Hepatocyte (in vitro differentiated cells): Measurements from ENCODE around the gene MEGF10. TPM values are rescaled to one million over a fixed set of nuclear protein-coding genes. Genes with fewer than 3 reads are reported as not detected.
"Not testable (repeated sequence)": the region's sequence is repeated elsewhere in the genome, so short reads cannot be mapped to it uniquely, and the experiment has no call there.

Source experiments
- DNase-seq: peaks from one replicate; pipeline ENCODE4 v3.0.0-alpha.2; 2016; ENCODE audit warnings: low spot score
- H2AFZ ChIP-seq: fragments of 200-600 bp; sonication (generic); 2 replicates; pipeline ENCODE4 v1.6.0; 2016; ENCODE audit warnings: antibody characterized with exemption, mild to moderate bottlenecking
- H3K27ac ChIP-seq: fragments of 200-600 bp; sonication (generic); 2 replicates; pipeline ENCODE4 v1.5.1; 2016; ENCODE audit warnings: mild to moderate bottlenecking
- H3K27me3 ChIP-seq: fragments of 200-600 bp; sonication (generic); 2 replicates; pipeline ENCODE4 v1.6.1; 2016
- H3K36me3 ChIP-seq: fragments of 200-600 bp; sonication (generic); replicated peaks from 2 replicates; pipeline ENCODE4 v1.5.1; 2016; ENCODE audit warnings: low read depth; ENCODE audit not compliant: insufficient read depth
- H3K4me1 ChIP-seq: fragments of 200-600 bp; sonication (generic); 2 replicates; pipeline ENCODE4 v1.5.1; 2016; ENCODE audit warnings: mild to moderate bottlenecking, moderate library complexity; ENCODE audit not compliant: insufficient read depth
- H3K4me2 ChIP-seq: fragments of 200-600 bp; sonication (generic); 2 replicates; pipeline ENCODE4 v1.6.0; 2016
- H3K4me3 ChIP-seq: fragments of 200-600 bp; sonication (generic); 2 replicates; pipeline ENCODE4 v1.5.1; 2016; ENCODE audit warnings: mild to moderate bottlenecking
- H3K79me2 ChIP-seq: fragments of 200-600 bp; sonication (generic); 2 replicates; pipeline ENCODE4 v1.6.0; 2017; ENCODE audit warnings: mild to moderate bottlenecking
- H3K9me2 ChIP-seq: fragments of 200-600 bp; sonication (generic); replicated peaks from 2 replicates; pipeline ENCODE4 v1.6.0; 2017; ENCODE audit warnings: mild to moderate bottlenecking; ENCODE audit not compliant: insufficient read depth
- H3K9me3 ChIP-seq: fragments of 200-600 bp; sonication (generic); 2 replicates; pipeline ENCODE4 v1.5.1; 2016; ENCODE audit warnings: low read depth, mild to moderate bottlenecking
- H4K20me1 ChIP-seq: fragments of 200-600 bp; sonication (generic); 2 replicates; pipeline ENCODE4 v1.6.0; 2016; ENCODE audit warnings: mild to moderate bottlenecking; ENCODE audit not compliant: insufficient read depth, poor library complexity, severe bottlenecking
- EZH2 ChIP-seq: fragments of 200-600 bp; sonication (generic); IDR thresholded peaks from 2 replicates; pipeline ENCODE4 v1.6.1; 2016; ENCODE audit warnings: antibody characterized with exemption, mild to moderate bottlenecking, borderline replicate concordance
- EZH2phosphoT487 ChIP-seq: fragments of 200-600 bp; sonication (generic); IDR thresholded peaks from one replicate; pipeline ENCODE4 v1.6.1; 2018; ENCODE audit warnings: antibody characterized with exemption, mild to moderate bottlenecking, low read depth, moderate library complexity; ENCODE audit not compliant: unreplicated experiment, severe bottlenecking
- WGBS: methylation state at CpG from one replicate; pipeline ENCODE4 v1.1.6; 2016; ENCODE audit warnings: low lambda C conversion rate; ENCODE audit errors: missing lambda C conversion rate; 5-methylcytosine and 5-hydroxymethylcytosine counted together
- polyA plus RNA-seq: library from polyadenylated mRNA; unstranded; fragments of >200 nt; fragmentation: Nextera tagmentation; extraction: Ambion mirVana; gene quantifications from 2 replicates; pipeline ENCODE4 v1.2.1, GENCODE V29; 2016
- total RNA-seq: library from RNA; depleted of rRNA; stranded (reverse); fragments of >200 nt; gene quantifications from 2 replicates; pipeline ENCODE4 v1.2.3, GENCODE V29; 2014
- TF ChIP-seq, protein P1 (sequence below): fragments of 200-600 bp; sonication (generic); IDR thresholded peaks from 2 replicates; pipeline ENCODE4 v1.5.1; 2016; ENCODE audit warnings: antibody characterized with exemption, mild to moderate bottlenecking; ENCODE audit not compliant: poor library complexity

MEGF10 gene
- total and polyA plus RNA-seq, 2 experiments from 2014 or later = 1.7 to 6.7 TPM

DNA sequence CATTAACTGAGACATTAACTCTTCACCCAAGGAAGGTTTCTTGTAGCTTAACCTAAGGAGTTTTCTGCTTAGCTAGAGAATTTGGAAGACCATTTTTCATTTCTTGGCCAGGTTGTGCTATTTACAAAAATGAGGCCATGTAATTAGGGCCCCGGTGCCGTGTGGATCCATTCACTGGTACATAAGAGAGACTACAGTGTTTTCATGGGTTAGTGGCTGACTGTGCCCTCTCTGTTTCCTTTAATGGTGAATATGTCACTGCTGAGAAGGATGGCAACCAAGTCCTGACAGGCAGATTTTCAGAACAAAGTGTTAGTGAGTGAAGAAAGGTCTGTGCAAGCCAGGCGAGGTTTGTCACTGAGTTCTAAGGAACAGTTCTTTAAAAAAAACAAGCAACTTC, 15.4 kb downstream of the MEGF10 start:
- H2AFZ ChIP-seq = no peak overlapping the region
- no peak for DNase-seq

DNA sequence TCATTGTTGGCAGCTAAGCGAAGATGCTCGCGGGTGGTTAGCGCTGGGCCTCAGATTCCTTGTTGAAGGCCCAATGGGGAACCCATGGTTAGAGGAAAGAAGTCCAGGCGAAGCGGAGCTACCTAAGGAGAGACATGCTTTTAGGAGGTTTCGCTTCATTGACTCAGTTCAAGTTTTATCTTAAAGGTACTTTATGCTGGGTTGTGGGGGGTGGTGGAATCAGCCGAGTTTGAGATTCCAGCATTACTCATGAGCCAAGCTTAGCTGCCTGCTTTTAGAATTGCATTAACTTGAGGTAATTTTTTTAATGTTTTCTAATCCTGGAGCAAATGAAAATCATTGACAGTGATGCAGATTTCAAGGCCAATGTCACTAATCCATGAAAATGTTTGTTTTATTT, 16.1 kb downstream of the MEGF10 start:
- DNase-seq = no peak
- WGBS = 85% methylated on average over 8 of the region's 8 CpGs
- Histone ChIP-seq H3K79me2 (no peaks in the 10 kb centered on the region), H3K4me3 (no peak overlapping the region), H3K36me3 (no peaks in the 10 kb centered on the region), H2AFZ (no peak overlapping the region), H4K20me1 (no peaks in the 10 kb centered on the region), H3K9me3 (no peaks in the 10 kb centered on the region), H3K4me1 (no peaks in the 10 kb centered on the region), H3K9me2 (no peaks in the 10 kb centered on the region), H3K27ac (no peak overlapping the region), H3K27me3 (peaks cover 6% of the 10 kb centered on the region), H3K4me2 (no peak overlapping the region)
- TF ChIP-seq, protein P1, sequence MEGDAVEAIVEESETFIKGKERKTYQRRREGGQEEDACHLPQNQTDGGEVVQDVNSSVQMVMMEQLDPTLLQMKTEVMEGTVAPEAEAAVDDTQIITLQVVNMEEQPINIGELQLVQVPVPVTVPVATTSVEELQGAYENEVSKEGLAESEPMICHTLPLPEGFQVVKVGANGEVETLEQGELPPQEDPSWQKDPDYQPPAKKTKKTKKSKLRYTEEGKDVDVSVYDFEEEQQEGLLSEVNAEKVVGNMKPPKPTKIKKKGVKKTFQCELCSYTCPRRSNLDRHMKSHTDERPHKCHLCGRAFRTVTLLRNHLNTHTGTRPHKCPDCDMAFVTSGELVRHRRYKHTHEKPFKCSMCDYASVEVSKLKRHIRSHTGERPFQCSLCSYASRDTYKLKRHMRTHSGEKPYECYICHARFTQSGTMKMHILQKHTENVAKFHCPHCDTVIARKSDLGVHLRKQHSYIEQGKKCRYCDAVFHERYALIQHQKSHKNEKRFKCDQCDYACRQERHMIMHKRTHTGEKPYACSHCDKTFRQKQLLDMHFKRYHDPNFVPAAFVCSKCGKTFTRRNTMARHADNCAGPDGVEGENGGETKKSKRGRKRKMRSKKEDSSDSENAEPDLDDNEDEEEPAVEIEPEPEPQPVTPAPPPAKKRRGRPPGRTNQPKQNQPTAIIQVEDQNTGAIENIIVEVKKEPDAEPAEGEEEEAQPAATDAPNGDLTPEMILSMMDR = no peak
- TF ChIP-seq EZH2phosphoT487 (no peak), EZH2 (no peak)

More for the DNA sequence above, 15.4 kb downstream of the MEGF10 start:
- no peaks in the 10 kb centered on the region for H3K4me1 ChIP-seq
- H3K9me3 ChIP-seq = no peaks in the 10 kb centered on the region
- TF ChIP-seq, protein P1 = no peak
- TF ChIP-seq EZH2phosphoT487 (no peak), EZH2 (no peak)
- H3K79me2 ChIP-seq = no peaks in the 10 kb centered on the region
- 79% methylated on average over 3 of the region's 3 CpGs for WGBS
- no peaks in the 10 kb centered on the region for H3K36me3 ChIP-seq
- H3K27ac ChIP-seq = no peak overlapping the region
- H3K9me2 ChIP-seq = no peaks in the 10 kb centered on the region
- H4K20me1 ChIP-seq = no peaks in the 10 kb centered on the region
- H3K4me2 ChIP-seq = no peak overlapping the region
- no peak overlapping the region for H3K4me3 ChIP-seq
- H3K27me3 ChIP-seq = peaks cover 6% of the 10 kb centered on the region

DNA sequence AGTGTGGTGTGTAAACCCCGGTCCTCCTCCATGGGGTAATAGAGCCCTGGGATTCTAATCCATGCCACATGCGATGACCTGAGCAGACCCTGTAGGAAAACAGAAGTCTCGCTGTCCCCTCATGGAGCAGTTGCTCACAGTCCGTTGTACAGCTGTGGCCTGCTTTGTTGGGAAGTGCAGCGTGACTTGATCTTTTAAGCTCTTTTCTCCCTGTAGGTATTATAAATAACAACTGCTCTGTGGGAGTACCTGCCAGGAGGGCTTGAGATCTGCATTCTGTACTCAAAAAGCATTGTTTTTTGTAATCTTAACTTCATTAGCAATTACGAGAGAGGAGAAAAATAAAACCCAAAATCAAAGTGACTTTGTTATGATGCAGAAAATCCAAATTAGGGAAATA, 17.3 kb downstream of the MEGF10 start:
- peaks cover 6% of the 10 kb centered on the region for H3K27me3 ChIP-seq
- H2AFZ ChIP-seq = no peak overlapping the region
- H4K20me1 ChIP-seq = no peaks in the 10 kb centered on the region
- WGBS = 85% methylated on average over 6 of the region's 6 CpGs
- TF ChIP-seq EZH2 = no peak
- TF ChIP-seq, protein P1 = no peak
- no peak for TF ChIP-seq EZH2phosphoT487
- no peaks in the 10 kb centered on the region for H3K9me2 ChIP-seq
- no peak overlapping the region for H3K4me3 ChIP-seq
- H3K79me2 ChIP-seq = no peaks in the 10 kb centered on the region
- no peaks in the 10 kb centered on the region for H3K4me1 ChIP-seq
- H3K27ac ChIP-seq = no peak overlapping the region
- H3K4me2 ChIP-seq = no peak overlapping the region
- no peaks in the 10 kb centered on the region for H3K36me3 ChIP-seq
- H3K9me3 ChIP-seq = no peaks in the 10 kb centered on the region
- no peak for DNase-seq

DNA sequence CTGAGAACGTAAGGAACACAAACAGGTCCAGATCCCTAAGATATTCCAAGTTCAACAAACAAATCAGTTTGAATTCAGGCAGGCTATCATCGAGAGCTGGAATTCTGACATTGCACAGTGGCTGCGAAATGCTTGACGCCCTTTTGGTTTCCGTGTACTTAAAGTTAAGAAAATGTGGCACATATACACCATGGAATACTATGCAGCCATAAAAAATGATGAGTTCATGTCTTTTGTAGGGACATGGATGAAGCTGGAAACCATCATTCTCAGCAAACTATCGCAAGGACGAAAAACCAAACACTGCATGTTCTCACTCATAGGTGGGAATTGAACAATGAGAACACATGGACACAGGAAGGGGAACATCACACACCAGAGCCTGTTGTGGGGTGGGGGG, 17.7 kb downstream of the MEGF10 start:
- not testable (repeated sequence) for H4K20me1 ChIP-seq, H3K9me2 ChIP-seq, H2AFZ ChIP-seq, H3K4me1 ChIP-seq, H3K4me2 ChIP-seq, H3K36me3 ChIP-seq, H3K79me2 ChIP-seq, H3K4me3 ChIP-seq, H3K27ac ChIP-seq, DNase-seq, H3K9me3 ChIP-seq, H3K27me3 ChIP-seq
- 94% methylated on average over 5 of the region's 7 CpGs for WGBS
